ENCODE data around the gene KNTC1. TPM values are rescaled to one million over a fixed set of nuclear protein-coding genes. Genes with fewer than 3 reads are reported as not detected.

Gene KNTC1
- total RNA-seq, 1 experiment from 2014 or later = 55.8 TPM

- H3K36me3 ChIP-seq (ENCODE audit: control insufficient read depth, insufficient read depth, low read length) = peaks cover 2% of the 10 kb centered on the region; the same call in 1 of the 2 replicates
- Mint-ChIP-seq H3K27ac (ENCODE audit: unreplicated experiment) (peak overlapping the region; percentile 99), H3K4me3 (ENCODE audit: unreplicated experiment) (peak overlapping the region; percentile 95), H3K9me3 (ENCODE audit: unreplicated experiment) (no peaks in the 10 kb centered on the region), H3K36me3 (ENCODE audit: insufficient read depth, unreplicated experiment) (peaks cover 85% of the 10 kb centered on the region), H3K4me1 (ENCODE audit: low read depth, unreplicated experiment) (peaks cover 6% of the 10 kb centered on the region), H3K27me3 (ENCODE audit: insufficient read depth, unreplicated experiment) (no peaks in the 10 kb centered on the region)
- no peak for TF ChIP-seq CTCF (IDR thresholded peaks at IDR 0.05; ENCODE audit: insufficient read depth in 1 of 2, low read depth in 1 of 2, low read length in 1 of 2, severe bottlenecking in 1 of 2, unreplicated experiment in 1 of 2)
- 0 out of 2 replicates have a peak, but pooled peaks cover 8% of the 10 kb centered on the region for H3K4me1 ChIP-seq
- H3K9me3 ChIP-seq = no peaks in the 10 kb centered on the region
- H3K4me3 ChIP-seq (ENCODE audit: low read depth, low read length) = no peak overlapping the region
- ChIA-PET CTCF (interaction anchor here (0.6 to 1.8 kb wide), 5 partner anchors 9 to 102 kb away, joined by 3 to 27 read pairs (median 4); partner anchors contain the start of genes KNTC1 and RSRC2), POLR2A (interaction anchor here (0.6 to 2.2 kb wide), 12 partner anchors 10 to 276 kb away, joined by 3 to 48 read pairs (median 5); partner anchors contain the start of genes DIABLO, KNTC1 and RSRC2)
- intact Hi-C loops (cut with micrococcal nuclease; ENCODE audit: unreplicated experiment) = loop anchor here (1.0 kb wide), 1 partner anchor 26 kb away; the partner anchor contains the start of gene KNTC1
- H3K27me3 ChIP-seq (replicated peaks; ENCODE audit: control insufficient read depth, insufficient read depth, low read length) = no peaks in the 10 kb centered on the region
- no TSS peak for BruUV-seq (replicated peaks)
- no peak for DNase-seq
Observed at GRCh38 chr12:122501489-122501989, 25.5 kb upstream of the KNTC1 start.

DNA sequence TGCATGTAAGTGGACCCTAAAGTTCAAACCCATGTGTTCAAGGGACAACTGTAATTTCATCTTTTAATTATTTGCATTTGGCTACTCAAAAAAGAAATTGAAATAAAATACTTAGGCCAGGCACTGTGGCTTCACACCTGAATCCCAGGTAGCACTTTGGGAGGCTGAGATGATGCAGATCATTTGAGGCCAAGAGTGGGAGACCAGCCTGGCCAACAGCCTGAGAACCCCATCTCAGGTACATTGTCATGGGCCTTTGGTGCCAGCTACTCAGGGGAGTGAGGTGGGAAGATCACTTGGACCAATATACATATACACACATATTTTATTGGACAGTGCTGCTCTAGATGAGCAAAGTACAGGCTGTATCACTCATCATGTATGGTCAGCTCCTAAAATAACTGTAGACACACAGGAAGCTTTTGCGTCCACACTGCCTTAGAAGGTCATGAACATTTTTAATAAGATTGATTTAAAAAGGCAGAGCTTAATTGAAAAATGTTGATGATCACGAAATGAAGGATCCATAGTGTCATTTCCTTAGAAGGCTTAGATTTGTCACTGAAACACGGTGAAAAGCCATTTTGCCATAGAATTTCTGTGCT lies 23.8 kb upstream of the KNTC1 start:
- no peak for DNase-seq
- intact Hi-C loops (cut with micrococcal nuclease; ENCODE audit: unreplicated experiment) = no loop called here
- Mint-ChIP-seq H3K27me3 (ENCODE audit: insufficient read depth, unreplicated experiment) (no peaks in the 10 kb centered on the region), H3K9me3 (ENCODE audit: unreplicated experiment) (no peaks in the 10 kb centered on the region), H3K4me3 (ENCODE audit: unreplicated experiment) (no peak overlapping the region), H3K27ac (ENCODE audit: unreplicated experiment) (no peak overlapping the region), H3K36me3 (ENCODE audit: insufficient read depth, unreplicated experiment) (peaks cover 97% of the 10 kb centered on the region), H3K4me1 (ENCODE audit: low read depth, unreplicated experiment) (peaks cover 6% of the 10 kb centered on the region)
- TF ChIP-seq CTCF (IDR thresholded peaks at IDR 0.05; ENCODE audit: insufficient read depth in 1 of 2, low read depth in 1 of 2, low read length in 1 of 2, severe bottlenecking in 1 of 2, unreplicated experiment in 1 of 2) = no peak
- H3K27me3 ChIP-seq (replicated peaks; ENCODE audit: control insufficient read depth, insufficient read depth, low read length) = no peaks in the 10 kb centered on the region
- CTCF ChIA-PET = no interaction called here
- BruUV-seq (replicated peaks) = no TSS peak
- 0 out of 2 replicates have a peak, but pooled peaks cover 8% of the 10 kb centered on the region for H3K4me1 ChIP-seq
- H3K36me3 ChIP-seq (ENCODE audit: control insufficient read depth, insufficient read depth, low read length) = peaks cover 2% of the 10 kb centered on the region; the same call in 1 of the 2 replicates
- POLR2A ChIA-PET = interaction anchor here (0.8 kb wide), 1 partner anchor 104 kb away, joined by 3 read pairs; no protein-coding TSS in a partner anchor
- no peak overlapping the region for H3K4me3 ChIP-seq (ENCODE audit: low read depth, low read length)
- H3K9me3 ChIP-seq = no peaks in the 10 kb centered on the region

DNA sequence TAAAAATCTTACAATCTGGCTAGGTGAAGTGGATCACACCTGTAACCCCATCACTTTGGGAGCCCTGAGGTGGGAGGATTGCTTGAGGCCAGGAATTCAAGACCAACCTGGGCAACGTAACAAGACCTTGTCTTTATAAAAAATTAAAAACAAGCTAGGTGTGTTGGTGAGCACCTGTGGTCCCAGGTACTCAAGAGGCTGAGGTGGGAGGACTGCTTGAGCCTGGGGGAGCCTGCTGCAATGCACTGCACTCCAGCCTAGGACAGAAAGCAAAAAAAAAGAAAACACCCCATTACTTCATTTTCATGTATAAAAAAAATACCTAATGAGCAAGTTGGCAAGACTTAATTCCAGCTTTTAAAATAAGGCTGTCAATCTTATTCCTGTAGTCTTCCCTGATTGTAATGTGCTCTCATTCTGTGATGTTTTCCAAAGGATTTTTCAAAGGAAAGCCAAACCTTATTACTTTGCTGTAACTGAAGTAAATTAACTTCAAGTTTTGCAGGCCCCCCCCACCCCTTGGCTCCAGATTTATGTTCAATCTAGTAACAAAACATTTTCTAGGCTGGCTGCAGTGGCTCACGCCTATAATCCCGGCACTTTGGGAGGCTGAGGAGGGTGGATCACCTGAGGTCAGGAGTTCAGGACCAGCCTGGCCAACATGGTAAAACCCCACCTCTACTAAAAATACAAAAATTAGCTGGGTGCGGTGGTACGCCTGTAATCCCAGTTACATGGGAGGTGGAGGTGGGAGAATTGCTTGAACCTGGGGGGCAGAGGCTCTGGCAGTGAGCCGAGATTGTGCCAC lies 23.1 kb upstream of the KNTC1 start:
- no peak for DNase-seq
- no peak for TF ChIP-seq CTCF (IDR thresholded peaks at IDR 0.05; ENCODE audit: insufficient read depth in 1 of 2, low read depth in 1 of 2, low read length in 1 of 2, severe bottlenecking in 1 of 2, unreplicated experiment in 1 of 2)
- peaks cover 6% of the 10 kb centered on the region for H3K4me1 Mint-ChIP-seq (ENCODE audit: low read depth, unreplicated experiment)
- ChIA-PET POLR2A (interaction anchor here (0.8 kb wide), 1 partner anchor 104 kb away, joined by 3 read pairs; no protein-coding TSS in a partner anchor), CTCF (no interaction called here)
- Histone ChIP-seq H3K9me3 (no peaks in the 10 kb centered on the region), H3K4me3 (ENCODE audit: low read depth, low read length) (no peak overlapping the region), H3K27me3 (replicated peaks; ENCODE audit: control insufficient read depth, insufficient read depth, low read length) (no peaks in the 10 kb centered on the region), H3K4me1 (0 out of 2 replicates have a peak, but pooled peaks cover 8% of the 10 kb centered on the region), H3K36me3 (ENCODE audit: control insufficient read depth, insufficient read depth, low read length) (peaks cover 2% of the 10 kb centered on the region; the same call in 1 of the 2 replicates)
- intact Hi-C loops (cut with micrococcal nuclease; ENCODE audit: unreplicated experiment) = no loop called here
- no peaks in the 10 kb centered on the region for H3K27me3 Mint-ChIP-seq (ENCODE audit: insufficient read depth, unreplicated experiment)
- peaks cover 98% of the 10 kb centered on the region for H3K36me3 Mint-ChIP-seq (ENCODE audit: insufficient read depth, unreplicated experiment)
- no TSS peak for BruUV-seq (replicated peaks)
- H3K9me3 Mint-ChIP-seq (ENCODE audit: unreplicated experiment) = no peaks in the 10 kb centered on the region
- H3K4me3 Mint-ChIP-seq (ENCODE audit: unreplicated experiment) = no peak overlapping the region
- no peak overlapping the region for H3K27ac Mint-ChIP-seq (ENCODE audit: unreplicated experiment)

All from Caco-2 (cell line).